ENCODE measurements around the gene ARID3A.

Gene ARID3A

GRCh38 chr19:931860-932647, 6.2 kb downstream of the ARID3A start:
- DNase-seq: no peak

GRCh38 chr19:932648-933552, 7.1 kb downstream of the ARID3A start:
- peak; percentile 71 for DNase-seq

DNA sequence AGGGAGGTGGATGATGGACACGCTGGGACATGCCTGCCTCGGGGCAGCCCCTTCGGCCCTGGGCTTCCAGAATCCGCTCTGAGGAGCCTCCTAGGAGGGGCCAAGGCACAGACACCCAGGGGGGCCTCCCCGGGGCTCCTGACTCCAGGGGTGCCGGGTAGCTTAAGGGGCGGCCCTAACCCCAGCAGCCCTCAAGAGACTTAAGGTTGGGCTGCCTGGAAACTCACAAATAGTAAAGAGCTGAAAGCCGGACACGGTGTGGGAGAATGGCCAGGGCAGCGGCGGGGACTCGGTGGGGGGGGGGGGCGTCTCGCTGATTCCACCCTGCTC, 7.7 kb downstream of the ARID3A start:
- DNase-seq: no peak

GRCh38 chr19:934197-934840, 8.5 kb downstream of the ARID3A start:
- no peak for DNase-seq

- DNase-seq: no peak
These were observed 9.1 kb downstream of the ARID3A start for GRCh38 chr19:934865-935479.

- no peak for DNase-seq
These were observed 10.3 kb downstream of the ARID3A start for GRCh38 chr19:936175-936546.

- DNase-seq: peak; percentile 66
These were observed 11.4 kb downstream of the ARID3A start for GRCh38 chr19:937259-937694.

- no peak for DNase-seq
These were observed 12.5 kb downstream of the ARID3A start for GRCh38 chr19:938233-938923.

DNA sequence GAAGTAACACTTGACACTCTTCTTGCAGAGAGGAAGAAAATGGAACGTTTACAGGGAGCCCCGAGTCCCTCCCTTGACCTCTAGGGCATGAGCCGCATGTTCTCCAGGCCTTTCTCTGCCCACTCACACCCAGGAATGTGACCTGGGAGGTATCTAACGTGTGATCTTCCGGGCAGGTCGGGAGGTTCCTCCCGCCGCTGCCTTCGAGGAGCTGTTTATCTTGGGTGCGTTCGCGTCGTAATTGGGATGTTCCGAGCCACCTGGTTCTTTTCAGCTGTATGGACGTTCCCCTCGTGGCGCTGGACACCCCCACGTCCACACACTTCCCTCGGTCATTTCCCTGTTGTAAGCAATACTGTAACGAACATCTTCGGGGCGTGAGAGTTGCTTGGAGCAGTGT, 13.6 kb downstream of the ARID3A start:
- no peak for DNase-seq

- DNase-seq: no peak
These were observed 14.1 kb downstream of the ARID3A start for GRCh38 chr19:939922-940321.

GRCh38 chr19:940591-941291, 14.9 kb downstream of the ARID3A start:
- DNase-seq: peak; percentile 83

DNA sequence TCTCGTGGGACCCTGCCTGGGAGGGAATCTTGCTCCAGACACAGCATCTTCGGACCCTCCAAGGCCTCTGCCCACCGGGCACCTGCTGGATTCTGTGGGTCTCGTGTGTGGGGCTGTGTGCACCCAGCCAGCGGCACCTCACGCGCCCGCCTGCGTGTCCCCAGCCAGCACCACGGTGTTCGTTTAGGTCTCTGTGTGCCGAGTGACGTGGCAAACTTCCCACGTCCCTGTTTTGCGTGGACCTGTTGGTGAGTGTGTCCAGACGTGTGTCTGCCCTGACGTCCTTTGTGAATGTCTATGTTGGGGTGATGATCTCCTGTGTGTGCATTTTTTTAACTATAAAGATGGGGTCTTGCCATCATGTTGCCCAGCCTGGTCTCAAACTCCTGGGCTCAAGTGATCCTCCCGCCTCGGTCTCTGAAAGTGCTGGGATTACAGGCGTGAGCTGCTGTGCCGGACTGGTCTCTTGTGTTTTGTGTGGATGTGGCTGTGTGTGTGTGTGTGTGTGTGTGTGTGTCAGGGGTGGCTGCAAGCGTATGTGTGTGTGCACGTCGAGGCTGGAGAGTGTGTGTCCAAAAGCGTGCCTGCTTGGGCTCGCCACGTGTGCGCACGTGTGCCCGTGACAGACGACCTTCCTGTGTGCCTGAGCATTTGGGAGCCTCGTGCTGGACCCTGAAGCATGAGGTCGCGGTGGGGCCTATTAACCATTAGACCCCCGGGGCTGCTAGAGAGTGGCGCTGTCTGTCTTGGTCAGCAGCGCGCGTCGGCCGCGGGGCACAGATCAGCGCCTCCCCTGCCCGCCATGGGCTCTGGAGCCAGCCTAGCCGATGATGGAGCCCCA, 15.7 kb downstream of the ARID3A start:
- no peak for DNase-seq

DNA sequence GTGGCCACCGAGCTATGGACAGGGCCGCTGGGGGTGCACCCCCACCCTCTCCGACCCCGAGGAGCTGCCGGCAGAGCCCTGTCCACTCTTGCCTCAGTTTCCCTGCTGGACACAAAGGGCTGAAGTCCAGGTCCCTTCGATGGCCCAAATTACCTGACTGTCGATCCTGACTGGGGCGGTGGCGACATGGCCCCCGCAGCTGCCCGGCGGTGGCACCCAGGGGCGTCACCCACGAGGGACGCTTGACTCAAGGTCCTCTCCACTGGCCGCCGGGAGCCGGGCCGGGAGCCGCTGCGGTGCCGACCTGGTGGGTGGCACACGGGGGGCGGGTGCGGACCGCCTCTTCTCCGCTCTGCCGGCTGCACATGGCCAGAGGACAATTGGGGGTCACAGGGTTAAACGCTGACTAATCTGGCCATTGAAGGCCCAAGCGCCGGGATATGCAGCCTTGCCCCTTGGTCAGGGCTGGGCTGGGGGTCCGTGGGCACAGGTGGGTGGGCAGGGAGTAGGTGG, 16.4 kb downstream of the ARID3A start:
- no peak for DNase-seq

- no peak for DNase-seq
These were observed 17.8 kb downstream of the ARID3A start for GRCh38 chr19:943551-944170.

GRCh38 chr19:944171-944567, 18.3 kb downstream of the ARID3A start:
- DNase-seq: no peak

DNA sequence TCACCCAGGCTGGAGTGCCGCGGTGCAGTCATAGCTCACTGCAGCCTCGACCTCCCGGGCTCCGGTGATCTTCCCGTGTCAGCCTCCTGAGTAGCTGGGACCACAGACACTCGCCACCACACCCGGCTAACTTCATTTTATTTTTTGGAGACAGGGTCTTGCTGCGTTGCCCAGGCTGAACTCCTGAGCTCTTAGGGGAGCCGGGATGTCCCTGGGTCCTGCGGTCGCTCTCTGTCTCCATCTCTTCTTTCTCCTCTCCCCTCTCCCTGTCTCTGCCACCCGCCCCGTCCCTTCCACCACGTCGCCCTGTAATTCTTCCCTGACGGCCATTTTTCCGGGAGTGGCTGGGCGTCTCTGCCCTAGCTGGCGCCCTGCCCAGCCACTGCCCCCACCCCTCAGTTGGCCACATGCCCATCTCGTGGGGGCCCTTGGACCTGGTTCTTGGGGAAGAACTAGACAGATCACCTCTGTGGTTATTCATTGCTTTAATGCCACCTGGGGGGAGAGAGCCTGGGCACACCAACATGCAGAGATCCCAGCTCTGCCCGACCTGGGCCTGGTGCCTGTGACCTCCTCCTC, 18.9 kb downstream of the ARID3A start:
- no peak for DNase-seq

DNA sequence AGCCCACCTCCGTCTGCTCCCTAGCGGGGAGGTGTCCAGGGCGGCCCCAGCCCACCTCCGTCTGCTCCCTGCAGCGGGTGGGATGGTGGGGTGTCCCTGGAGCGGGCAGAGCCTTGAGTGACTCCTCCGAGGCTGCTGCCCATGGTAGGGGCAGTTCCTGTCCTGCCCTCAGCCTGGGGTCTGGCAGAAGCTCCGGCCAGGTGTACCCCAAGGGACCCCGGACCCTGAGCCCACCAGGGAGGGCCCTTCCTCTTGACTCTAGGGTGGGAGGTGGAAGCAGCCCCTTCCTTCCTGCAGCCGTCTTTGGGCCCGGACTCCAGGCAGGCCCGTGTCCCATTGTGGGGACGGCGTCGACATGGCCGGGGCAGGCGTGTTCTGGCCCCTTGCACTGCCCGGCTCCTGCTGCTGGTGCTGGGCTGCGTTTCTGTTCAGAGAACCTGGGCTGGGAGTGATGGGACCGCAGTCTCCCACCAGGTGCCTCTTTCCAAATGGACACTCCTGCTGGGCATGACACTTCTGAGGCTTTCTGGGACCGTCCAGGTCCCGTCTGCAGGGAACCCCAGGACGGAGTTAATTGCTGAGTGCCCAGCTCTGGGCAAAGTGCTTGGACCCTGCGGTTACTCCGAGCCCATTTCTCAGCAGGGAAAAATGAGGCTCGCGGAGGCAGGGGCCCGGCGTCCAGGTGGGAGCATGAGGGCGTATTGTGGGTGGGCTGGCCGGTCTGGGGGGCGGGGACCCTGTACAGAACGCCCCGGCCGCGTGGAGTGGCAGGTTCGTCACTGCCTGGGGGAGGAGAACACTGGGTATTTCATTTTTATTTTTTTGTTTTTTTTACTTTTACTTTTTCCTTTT, 19.8 kb downstream of the ARID3A start:
- DNase-seq: no peak

GRCh38 chr19:947090-947706, 21.4 kb downstream of the ARID3A start:
- DNase-seq: no peak

Measured in CD4-positive, alpha-beta T cell treated with Interleukin-17A for 4 hours (primary cell).